Skeletal muscle tissue (tissue), 4 donors: ENCODE results near the gene PPL. TPM values are rescaled to one million over a fixed set of nuclear protein-coding genes. Genes with fewer than 3 reads are reported as not detected.

Experiments
- H3K27ac ChIP-seq: one replicate; pipeline ENCODE4 v1.7.0; 2013; ENCODE audit warnings: mild to moderate bottlenecking, low read depth, low read length, inconsistent platforms
- H3K27me3 ChIP-seq, 3 donors: one replicate each; pipeline ENCODE4 v1.7.0; 2013; ENCODE audit warnings: low read length in 3 of 3; ENCODE audit not compliant: control insufficient read depth in 3 of 3, insufficient read depth in 3 of 3
- H3K36me3 ChIP-seq, 3 donors: one replicate each; pipeline ENCODE4 v1.7.0; 2013; ENCODE audit warnings: low read length in 3 of 3; ENCODE audit not compliant: control insufficient read depth in 3 of 3, insufficient read depth in 3 of 3
- H3K4me1 ChIP-seq, 3 donors: one replicate each; pipeline ENCODE4 v1.7.0; 2013; ENCODE audit warnings: low read length in 3 of 3, mild to moderate bottlenecking in 3 of 3; ENCODE audit not compliant: control insufficient read depth in 3 of 3, insufficient read depth in 3 of 3
- H3K4me3 ChIP-seq, 3 donors: one replicate each; pipeline ENCODE4 v1.7.0; 2013; ENCODE audit warnings: low read length in 3 of 3
- H3K9ac ChIP-seq, 3 donors: one replicate each; pipeline ENCODE4 v1.7.0; 2013; ENCODE audit warnings: low read length in 3 of 3, mild to moderate bottlenecking in 3 of 3, moderate library complexity in 2 of 3, low read depth in 1 of 3
- H3K9me3 ChIP-seq, 3 donors: one replicate each; pipeline ENCODE4 v1.7.0; 2013; ENCODE audit warnings: low read length in 3 of 3; ENCODE audit not compliant: control insufficient read depth in 3 of 3
- total RNA-seq: library from RNA; depleted of rRNA; stranded (reverse); fragments of >200 nt; gene quantifications from one replicate; pipeline ENCODE4 v1.2.3, GENCODE V29; 2014
- donor health status: Osteomylitis.

Gene PPL
- total RNA-seq, 1 donor from 2014 or later = 1.6 TPM

DNA sequence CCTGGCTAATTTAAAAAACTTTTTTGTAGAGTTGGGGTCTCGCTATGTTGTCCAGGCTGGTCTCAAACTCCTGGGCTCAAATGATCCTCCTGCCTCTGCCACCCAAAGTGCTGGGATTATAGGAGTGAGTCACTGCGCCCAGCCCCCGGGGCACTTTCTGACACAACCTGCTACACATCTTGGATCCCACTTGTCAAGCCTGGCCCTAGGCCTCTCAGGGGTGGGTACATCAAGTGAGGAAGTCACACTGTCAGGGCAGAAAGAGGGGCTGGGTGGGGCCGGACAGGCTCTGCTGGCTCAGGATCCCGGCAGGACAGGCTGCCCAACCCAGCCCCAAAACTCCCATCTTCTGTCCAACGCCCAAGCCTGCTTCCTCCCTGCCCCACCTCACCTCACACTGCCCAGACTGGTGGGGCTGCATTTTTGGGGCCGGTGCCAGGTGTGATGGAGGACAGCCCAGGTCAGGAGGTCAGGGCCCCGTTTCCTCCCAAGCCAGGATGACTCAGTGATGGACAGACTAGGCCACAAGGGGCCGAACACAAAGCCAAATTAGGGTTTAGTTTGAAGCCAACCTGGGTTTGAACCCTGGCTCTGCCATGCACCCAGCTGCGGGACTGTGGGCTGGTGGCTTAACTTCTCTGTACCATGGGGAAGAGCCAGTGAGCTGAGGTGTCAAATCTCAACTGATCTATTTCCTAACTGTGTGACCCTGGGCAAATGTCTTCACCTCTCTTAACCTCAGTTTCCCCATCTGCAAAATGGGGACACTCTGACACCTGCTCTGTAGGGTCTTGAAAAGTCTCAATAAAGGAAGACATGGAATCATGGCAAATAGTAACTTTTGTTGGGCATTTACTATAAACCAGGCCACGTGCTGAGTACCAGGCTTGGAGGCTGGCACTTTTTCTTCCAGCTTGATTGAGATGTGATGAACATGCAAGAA, 8.9 kb upstream of the PPL start:
- Histone ChIP-seq H3K4me1 (peaks cover 21 to 34% (median 25%) of the 10 kb centered on the region in 3 donors), H3K9me3 (no peaks in the 10 kb centered on the region), H3K36me3 (no peaks in the 10 kb centered on the region), H3K27ac (no peak overlapping the region), H3K27me3 (peaks cover 3 to 8% (median 4%) of the 10 kb centered on the region in 3 donors), H3K4me3 (no peak overlapping the region), H3K9ac (no peak overlapping the region)

DNA sequence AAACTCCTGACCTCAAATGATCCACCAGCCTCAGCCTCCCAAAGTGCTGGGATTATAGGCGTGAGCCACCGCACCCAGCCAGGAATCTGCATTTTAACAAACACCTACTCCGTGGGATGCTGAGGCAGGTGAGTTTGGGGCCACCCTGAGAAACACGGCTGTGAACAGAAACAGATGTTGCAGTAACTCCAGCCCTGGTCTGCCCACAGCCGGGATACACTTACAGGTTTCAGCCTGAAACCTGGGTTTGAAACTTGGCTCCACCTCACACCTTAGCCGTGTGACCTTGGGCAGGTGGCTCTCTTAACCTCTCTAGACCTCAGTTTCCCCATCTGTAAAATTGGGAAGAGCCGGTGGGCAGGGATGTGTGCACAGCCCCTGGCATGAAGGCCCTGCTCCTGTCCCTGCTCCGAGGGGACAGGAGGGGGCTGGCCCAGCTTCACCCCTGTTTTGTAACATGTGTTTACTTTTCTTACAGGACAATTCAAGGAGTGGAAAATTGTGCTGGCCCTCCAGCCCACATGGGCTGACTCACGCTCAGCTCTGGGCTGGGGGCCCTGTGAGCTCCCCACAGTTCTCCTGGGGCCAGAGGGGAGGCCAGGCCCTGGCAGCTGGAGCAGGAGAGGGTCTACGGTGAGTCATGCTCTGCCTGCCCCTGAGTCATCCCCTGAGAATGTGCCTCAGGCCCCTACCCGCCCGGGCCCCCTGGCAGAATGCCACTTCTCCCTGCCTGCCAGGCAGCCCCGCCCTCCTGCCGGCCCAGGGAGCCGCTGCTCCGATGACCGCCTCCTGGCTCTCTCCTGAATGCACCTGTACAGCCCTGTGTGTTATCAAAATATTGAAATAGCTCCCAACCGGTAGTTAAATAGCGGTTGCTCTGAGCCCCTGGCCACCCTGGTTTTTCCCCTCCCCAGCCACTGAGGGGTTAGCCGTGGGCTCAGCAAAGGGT, 7.7 kb upstream of the PPL start:
- H3K4me3 ChIP-seq = no peak overlapping the region
- no peaks in the 10 kb centered on the region for H3K36me3 ChIP-seq
- no peaks in the 10 kb centered on the region for H3K9me3 ChIP-seq
- H3K9ac ChIP-seq = peak overlapping the region in 1 of 3 donors; percentile 33
- H3K27ac ChIP-seq = peak overlapping the region; percentile 9
- peaks cover 3 to 8% (median 4%) of the 10 kb centered on the region in 3 donors for H3K27me3 ChIP-seq
- peaks cover 21 to 34% (median 25%) of the 10 kb centered on the region in 3 donors for H3K4me1 ChIP-seq

DNA sequence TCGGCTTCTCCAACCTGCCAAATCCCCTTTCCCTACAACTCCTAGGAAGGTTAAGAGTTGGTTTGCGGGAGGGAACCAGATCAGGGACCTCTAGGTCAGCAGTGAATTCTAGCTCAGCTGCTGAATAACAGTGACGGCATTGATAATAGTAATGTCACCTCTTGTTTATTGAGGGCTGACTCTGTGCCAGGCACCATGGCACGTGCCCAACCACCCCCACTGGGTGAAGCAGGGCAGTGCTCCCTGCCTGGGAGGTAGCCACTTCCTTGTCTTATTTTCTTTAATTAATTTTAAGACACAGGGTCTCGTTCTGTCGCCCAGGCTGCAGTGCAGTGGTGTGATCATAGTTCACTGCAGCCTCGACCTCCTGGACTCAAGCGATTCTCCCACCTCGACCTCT, 5.5 kb upstream of the PPL start:
- peaks cover 23 to 35% (median 26%) of the 10 kb centered on the region in 3 donors for H3K4me1 ChIP-seq
- peak overlapping the region in 1 of 3 donors; percentile 54 for H3K9ac ChIP-seq
- no peaks in the 10 kb centered on the region for H3K9me3 ChIP-seq
- peak overlapping the region; percentile 46 for H3K27ac ChIP-seq
- H3K4me3 ChIP-seq = no peak overlapping the region
- no peaks in the 10 kb centered on the region for H3K36me3 ChIP-seq
- H3K27me3 ChIP-seq = peaks cover 0 to 7% (median 0%) of the 10 kb centered on the region in 3 donors

DNA sequence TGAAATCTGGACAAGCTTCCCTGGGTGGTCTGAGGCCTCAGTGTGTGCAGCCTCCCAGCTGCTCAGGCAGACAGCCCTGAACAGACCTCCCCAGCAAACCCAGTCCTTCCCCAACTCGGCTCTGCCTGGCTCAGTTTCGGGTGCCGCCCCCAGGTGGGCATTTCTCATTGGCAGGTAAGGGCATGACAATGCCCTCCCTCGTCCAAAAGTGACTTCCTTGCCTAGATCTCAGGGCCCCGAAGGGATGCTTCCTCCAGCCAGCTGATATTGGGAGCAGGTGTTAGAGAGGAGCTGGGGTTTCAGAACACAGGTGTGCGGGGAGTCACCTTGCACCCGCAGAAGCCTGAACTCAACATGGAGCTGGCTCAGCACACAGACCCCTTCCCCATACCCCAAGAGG, 3.8 kb upstream of the PPL start:
- peaks cover 31 to 40% (median 34%) of the 10 kb centered on the region in 3 donors for H3K4me1 ChIP-seq
- H3K27ac ChIP-seq = no peak overlapping the region
- no peak overlapping the region for H3K4me3 ChIP-seq

DNA sequence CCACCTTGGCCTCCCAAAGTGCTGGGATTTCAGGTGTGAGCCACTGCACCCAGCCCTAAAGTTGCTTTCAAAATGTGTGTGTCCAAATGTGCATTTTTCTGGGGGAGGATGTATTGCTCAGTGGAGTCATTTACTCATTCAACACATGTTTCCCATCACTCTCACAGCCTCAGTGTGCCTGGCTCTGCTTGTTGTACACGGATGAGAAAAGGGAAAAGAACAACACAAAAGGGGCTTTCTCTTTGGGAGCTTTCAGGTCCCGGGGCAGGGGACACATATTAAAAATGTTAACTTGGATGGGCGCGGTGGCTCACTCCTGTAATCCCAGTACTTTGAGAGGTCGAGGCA, 1.7 kb upstream of the PPL start:
- peaks cover 32 to 35% (median 32%) of the 10 kb centered on the region in 3 donors for H3K4me1 ChIP-seq
- H3K27me3 ChIP-seq = peaks cover 4 to 30% (median 17%) of the 10 kb centered on the region in 3 donors
- no peak overlapping the region for H3K4me3 ChIP-seq
- no peaks in the 10 kb centered on the region for H3K36me3 ChIP-seq
- H3K27ac ChIP-seq = no peak overlapping the region
- no peaks in the 10 kb centered on the region for H3K9me3 ChIP-seq
- no peak overlapping the region for H3K9ac ChIP-seq

More for the DNA sequence above, 3.8 kb upstream of the PPL start:
- no peaks in the 10 kb centered on the region for H3K9me3 ChIP-seq
- peaks cover 0 to 16% (median 8%) of the 10 kb centered on the region in 3 donors for H3K27me3 ChIP-seq
- H3K36me3 ChIP-seq = no peaks in the 10 kb centered on the region
- H3K9ac ChIP-seq = no peak overlapping the region

DNA sequence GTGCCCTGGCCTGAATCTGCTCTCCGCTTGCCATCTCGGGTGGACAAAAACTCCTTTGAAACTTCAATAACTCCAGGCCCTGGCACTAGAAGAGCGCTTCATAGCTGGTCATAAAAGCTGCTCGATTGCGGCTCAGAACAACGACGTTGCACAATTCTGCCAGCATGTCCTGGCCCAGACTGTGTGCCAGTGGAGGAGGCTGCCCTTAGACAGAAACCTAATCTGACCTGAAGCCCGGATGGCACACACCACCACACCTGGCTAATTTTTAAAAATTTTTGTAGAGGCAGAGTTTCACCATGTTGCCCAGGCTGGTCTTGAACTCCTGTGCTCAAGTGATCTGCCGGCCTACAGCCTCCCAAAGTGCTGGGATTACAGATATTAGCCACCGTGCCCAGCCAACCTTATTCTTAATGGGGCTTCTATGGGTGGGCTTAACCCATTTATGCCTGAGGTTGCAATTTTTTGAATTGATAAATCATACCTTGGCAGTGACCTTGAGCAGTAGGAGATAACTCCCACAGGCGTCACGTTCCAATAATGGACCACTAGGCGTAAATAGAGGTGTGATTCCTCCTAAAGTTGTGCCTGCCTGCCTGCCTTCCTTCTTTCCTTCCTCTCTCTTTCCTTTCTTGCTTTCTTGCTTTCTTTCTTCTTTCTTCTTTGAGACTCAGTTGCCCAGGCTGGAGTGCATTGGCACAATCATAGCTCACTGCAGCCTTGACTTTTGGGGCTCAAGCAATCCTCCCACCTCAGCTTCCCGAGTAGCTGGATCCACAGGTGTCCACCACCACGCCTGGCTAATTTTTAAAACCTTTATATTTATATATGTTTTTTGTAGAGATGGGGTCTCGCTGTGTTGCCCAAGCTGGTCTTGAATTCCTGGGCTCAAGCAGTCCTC, 1.1 kb upstream of the PPL start:
- Histone ChIP-seq H3K4me3 (peak overlapping the region in 1 of 3 donors; percentile 57), H3K36me3 (no peaks in the 10 kb centered on the region), H3K9ac (peak overlapping the region in 1 of 3 donors; percentile 70), H3K9me3 (no peaks in the 10 kb centered on the region), H3K27ac (no peak overlapping the region), H3K27me3 (peaks cover 5 to 32% (median 20%) of the 10 kb centered on the region in 3 donors), H3K4me1 (peaks cover 25 to 29% (median 25%) of the 10 kb centered on the region in 3 donors)

DNA sequence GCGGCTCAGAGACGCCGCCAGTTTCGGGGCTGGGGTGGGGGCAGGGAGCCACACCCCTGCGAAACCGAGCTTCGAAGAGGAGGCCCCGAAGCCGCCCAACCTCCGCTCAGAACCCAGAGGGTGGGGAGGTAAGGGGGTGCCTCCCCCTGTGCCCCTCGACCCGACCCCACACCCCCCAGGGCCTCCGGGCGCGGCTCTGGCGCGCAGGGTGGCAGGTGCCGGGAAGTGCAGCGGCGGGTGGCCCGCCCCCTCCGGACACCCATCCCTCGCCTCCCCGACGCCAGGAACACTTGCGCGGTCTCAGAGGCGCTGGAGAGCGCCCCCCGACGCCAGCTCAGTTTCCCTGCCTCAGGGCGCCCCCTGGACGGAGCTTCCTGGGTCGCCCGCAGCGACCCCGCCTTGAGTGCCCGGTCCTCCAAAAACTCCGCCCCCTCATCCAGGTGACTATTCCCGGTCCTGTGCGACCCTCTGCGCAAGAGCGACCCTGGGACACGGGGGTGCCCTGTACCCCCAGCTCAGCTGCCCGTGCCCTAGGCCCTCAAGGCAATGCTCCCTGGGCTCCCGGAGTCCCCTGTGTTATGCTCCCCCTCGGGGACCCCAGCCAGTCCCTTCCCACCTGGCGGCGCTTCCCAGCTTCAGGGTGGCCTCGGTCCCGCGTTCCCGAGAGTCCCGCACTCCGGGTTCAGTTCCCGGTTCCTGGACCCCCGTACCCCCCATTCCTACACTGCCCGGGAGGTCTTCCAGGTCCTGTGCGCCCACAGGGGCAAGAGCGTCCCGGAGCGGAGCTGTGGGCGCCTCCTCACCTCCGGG, 562 bp downstream of the PPL start:
- Histone ChIP-seq H3K36me3 (no peaks in the 10 kb centered on the region), H3K9ac (peak overlapping the region; percentile 53 to 70 (median 61)), H3K27ac (no peak overlapping the region), H3K4me1 (peaks cover 18 to 22% (median 20%) of the 10 kb centered on the region in 3 donors), H3K4me3 (peak overlapping the region; percentile 57 to 65 (median 59)), H3K9me3 (no peaks in the 10 kb centered on the region), H3K27me3 (peaks cover 5 to 32% (median 20%) of the 10 kb centered on the region in 3 donors)

DNA sequence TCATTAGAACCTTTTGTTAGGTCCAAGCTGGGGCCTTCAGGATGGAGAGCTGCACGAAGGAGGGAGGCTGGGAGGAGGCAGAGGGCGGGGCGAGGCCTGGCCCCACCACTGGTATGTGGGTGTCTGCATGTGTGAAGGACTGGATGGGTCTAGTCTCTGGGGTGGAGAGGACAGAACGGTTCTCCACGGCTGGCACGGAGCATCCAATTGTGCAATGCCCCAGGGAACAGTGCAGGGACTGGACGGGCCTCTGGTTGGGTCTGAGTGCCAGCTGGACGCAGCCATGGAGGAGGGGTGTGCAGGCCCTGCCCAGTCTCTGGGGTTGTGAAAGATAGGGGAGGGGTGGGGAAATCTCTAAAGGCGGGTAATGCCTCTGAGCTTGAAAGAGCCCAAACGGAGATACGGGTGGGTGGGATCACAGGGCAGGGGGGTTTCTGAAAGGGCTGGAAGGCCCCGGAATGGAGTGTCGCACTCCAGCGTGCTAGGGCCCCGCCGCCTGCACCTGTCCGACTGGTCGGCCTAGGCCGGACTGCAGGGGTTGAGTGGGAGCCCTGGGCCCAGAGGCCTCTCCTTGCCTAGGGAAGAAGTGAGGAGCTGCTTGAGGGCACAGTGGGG, 1.6 kb downstream of the PPL start:
- Histone ChIP-seq H3K4me1 (peaks cover 18 to 22% (median 20%) of the 10 kb centered on the region in 3 donors), H3K9me3 (no peaks in the 10 kb centered on the region), H3K4me3 (peak overlapping the region in 1 of 3 donors; percentile 49), H3K36me3 (no peaks in the 10 kb centered on the region), H3K27ac (no peak overlapping the region), H3K27me3 (peaks cover 5 to 29% (median 20%) of the 10 kb centered on the region in 3 donors), H3K9ac (peak overlapping the region in 1 of 3 donors; percentile 25)
